Dendritic cell treated with granulocyte-macrophage colony-stimulating factor and Interleukin-4, amounts not matched to agents 40 ng/mL and 50 ng/mL, for 4 days (primary cell): ENCODE data around the gene TNFSF12.
"Not testable (repeated sequence)": the region's sequence is repeated elsewhere in the genome, so short reads cannot be mapped to it uniquely, and the experiment has no call there.

Experiments used
- H3K27ac Mint-ChIP-seq: one replicate; pipeline ENCODE4 v1.8.0; 2022; ENCODE audit warnings: mild to moderate bottlenecking, mixed read lengths
- H3K27me3 Mint-ChIP-seq: one replicate; pipeline ENCODE4 v1.8.0; 2022; ENCODE audit warnings: mild to moderate bottlenecking, mixed read lengths
- H3K36me3 Mint-ChIP-seq: one replicate; pipeline ENCODE4 v1.8.0; 2022; ENCODE audit warnings: low read depth, mixed read lengths
- H3K4me1 Mint-ChIP-seq: one replicate; pipeline ENCODE4 v1.8.0; 2022; ENCODE audit warnings: low read depth, mixed read lengths
- H3K4me3 Mint-ChIP-seq: one replicate; pipeline ENCODE4 v1.8.0; 2022; ENCODE audit warnings: mild to moderate bottlenecking, moderate library complexity, mixed read lengths
- H3K9me3 Mint-ChIP-seq: one replicate; pipeline ENCODE4 v1.8.0; 2022; ENCODE audit warnings: mixed read lengths
- intact Hi-C: fragments of 100-400 bp; cut with micrococcal nuclease; formaldehyde crosslinking; loops from one replicate; pipeline ENCODE4 v1.15.0; 2022

Gene TNFSF12

GRCh38 chr17:7591596-7591995 is 42.7 kb downstream of the TNFSF12 start:
- H3K4me1 Mint-ChIP-seq = peaks cover 32% of the 10 kb centered on the region
- H3K9me3 Mint-ChIP-seq = no peaks in the 10 kb centered on the region
- intact Hi-C loops = no loop called here
- no peaks in the 10 kb centered on the region for H3K27me3 Mint-ChIP-seq
- H3K4me3 Mint-ChIP-seq = no peak overlapping the region
- peaks cover 94% of the 10 kb centered on the region for H3K36me3 Mint-ChIP-seq
- peak overlapping the region; percentile 18 for H3K27ac Mint-ChIP-seq

- intact Hi-C loops = no loop called here
- no peaks in the 10 kb centered on the region for H3K9me3 Mint-ChIP-seq
- no peaks in the 10 kb centered on the region for H3K27me3 Mint-ChIP-seq
- H3K4me1 Mint-ChIP-seq = peaks cover 23% of the 10 kb centered on the region
- peaks cover 94% of the 10 kb centered on the region for H3K36me3 Mint-ChIP-seq
- H3K4me3 Mint-ChIP-seq = no peak overlapping the region
- H3K27ac Mint-ChIP-seq = no peak overlapping the region
Measured at GRCh38 chr17:7592422-7593021, 43.7 kb downstream of the TNFSF12 start.

- Mint-ChIP-seq H3K4me3 (no peak overlapping the region), H3K9me3 (no peaks in the 10 kb centered on the region), H3K4me1 (peaks cover 15% of the 10 kb centered on the region), H3K36me3 (peaks cover 93% of the 10 kb centered on the region), H3K27me3 (no peaks in the 10 kb centered on the region), H3K27ac (no peak overlapping the region)
- intact Hi-C loops = no loop called here
Measured at GRCh38 chr17:7593296-7593695, 44.4 kb downstream of the TNFSF12 start.

GRCh38 chr17:7597561-7597960 is 48.7 kb downstream of the TNFSF12 start:
- H3K9me3 Mint-ChIP-seq, H3K27ac Mint-ChIP-seq, intact Hi-C loops, H3K27me3 Mint-ChIP-seq, H3K4me3 Mint-ChIP-seq, H3K4me1 Mint-ChIP-seq: not testable (repeated sequence)
- H3K36me3 Mint-ChIP-seq = peaks cover 96% of the 10 kb centered on the region

GRCh38 chr17:7606280-7606679 is 57.4 kb downstream of the TNFSF12 start:
- intact Hi-C loops = no loop called here
- Mint-ChIP-seq H3K4me3 (no peak overlapping the region), H3K9me3 (no peaks in the 10 kb centered on the region), H3K27me3 (no peaks in the 10 kb centered on the region), H3K4me1 (peaks cover 23% of the 10 kb centered on the region), H3K27ac (no peak overlapping the region), H3K36me3 (peaks cover 76% of the 10 kb centered on the region)
